Measurements from ENCODE around the gene GPR146. TPM values are rescaled to one million over a fixed set of nuclear protein-coding genes. Genes with fewer than 3 reads are reported as not detected.

GPR146 gene
- total and polyA plus RNA-seq, 2 of the 8 experiments (the other 6 are each of a cell fraction or from before 2014, with no cell fraction given) = 1.8 to 2.7 TPM

DNA sequence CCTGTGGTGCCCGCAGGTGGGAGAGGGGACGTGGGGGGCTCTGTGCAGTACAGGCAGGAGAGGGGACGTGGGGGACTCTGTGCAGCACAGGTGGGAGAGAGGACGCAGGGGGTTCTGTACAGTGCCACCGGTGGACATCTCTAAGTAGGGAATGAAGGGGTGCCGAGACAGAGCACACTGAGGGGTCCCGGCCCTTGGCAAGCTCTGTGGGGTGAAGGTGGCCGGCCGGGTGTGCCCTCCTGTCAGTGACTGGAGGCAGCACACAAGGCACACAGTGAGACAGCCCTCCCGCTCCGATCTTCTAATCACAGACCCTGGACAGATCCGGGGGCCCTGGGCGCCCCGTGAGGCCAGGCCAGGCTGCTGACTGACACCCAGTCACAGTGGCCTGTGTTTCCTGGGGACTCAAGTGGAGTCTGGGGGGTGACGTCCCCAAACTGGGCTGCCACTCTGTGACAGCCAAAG lies 11.2 kb downstream of the GPR146 start (continued):
- TF ChIP-seq KDM5A (IDR thresholded peaks at IDR 0.05; ENCODE audit: low read length) (no peak), SAP30 (IDR thresholded peaks at IDR 0.05; ENCODE audit: insufficient read depth, insufficient replicate concordance, low read length) (no peak), SRF (IDR thresholded peaks at IDR 0.05; ENCODE audit: low read depth, low read length) (no peak), ZNF274 (IDR thresholded peaks at IDR 0.05; ENCODE audit: borderline replicate concordance, extremely low read depth, low read length) (no peak)

Measured in H1 (cell line).